ENCODE measurements around the gene LANCL2. TPM values are rescaled to one million over a fixed set of nuclear protein-coding genes. Genes with fewer than 3 reads are reported as not detected.

The LANCL2 gene
- total RNA-seq, 4 donors from 2014 or later, result 6.4 to 27.0 (median 15.6) TPM

GRCh38 chr7:55440040-55440690 lies 75.0 kb downstream of the LANCL2 start:
- DNase-seq, result no peak
- H3K36me3 ChIP-seq, result no peaks in the 10 kb centered on the region
- no peak for TF ChIP-seq POLR2A (IDR thresholded peaks at IDR 0.05)
- no peak for TF ChIP-seq EP300 (IDR thresholded peaks at IDR 0.05; ENCODE audit: low read depth)
- no peak for TF ChIP-seq POLR2AphosphoS5 (IDR thresholded peaks at IDR 0.05)
- H3K27me3 ChIP-seq, result no peaks in the 10 kb centered on the region
- peaks cover 0 to 4% (median 0%) of the 10 kb centered on the region in 4 donors for H3K4me1 ChIP-seq
- WGBS, 2 donors (ENCODE audit: low coverage in 1 of 2), result 85% methylated on average over 13 of the region's 13 CpGs; no CpG with 5 or more reads in 1 of the 2 donors
- intact Hi-C loops (cut with DNase I; ENCODE audit: low total_unique reads), result no loop called here
- no peak overlapping the region for H3K4me3 ChIP-seq
- H3K9me3 ChIP-seq, result no peaks in the 10 kb centered on the region
- in situ Hi-C loops (cut with MboI; ENCODE audit: low pct_ligation_motif_present in 1 of 4, low pct_unique_long_range_greater_than_20kb in 1 of 4, low sequenced_read_pairs in 3 of 4), result no loop called here
- no peak overlapping the region for H3K27ac ChIP-seq

- DNase-seq, result no peak
- Histone ChIP-seq H3K9me3 (no peaks in the 10 kb centered on the region), H3K4me3 (no peak overlapping the region), H3K27me3 (no peaks in the 10 kb centered on the region), H3K4me1 (peaks cover 0 to 4% (median 0%) of the 10 kb centered on the region in 4 donors), H3K36me3 (no peaks in the 10 kb centered on the region), H3K27ac (no peak overlapping the region)
- 100% methylated on average over 3 to 5 of the region's 5 CpGs for WGBS, 2 donors (ENCODE audit: low coverage in 1 of 2)
- in situ Hi-C loops (cut with MboI; ENCODE audit: low pct_ligation_motif_present in 1 of 4, low pct_unique_long_range_greater_than_20kb in 1 of 4, low sequenced_read_pairs in 3 of 4) (no loop called here), intact Hi-C loops (cut with DNase I; ENCODE audit: low total_unique reads) (no loop called here)
- no peak for TF ChIP-seq POLR2A (IDR thresholded peaks at IDR 0.05)
- no peak for TF ChIP-seq EP300 (IDR thresholded peaks at IDR 0.05; ENCODE audit: low read depth)
- no peak for TF ChIP-seq CTCF (IDR thresholded peaks at IDR 0.05)
- TF ChIP-seq POLR2AphosphoS5 (IDR thresholded peaks at IDR 0.05), result no peak
Observed at GRCh38 chr7:55441002-55441401, 75.9 kb downstream of the LANCL2 start.

GRCh38 chr7:55441774-55442522 lies 76.8 kb downstream of the LANCL2 start:
- H3K27me3 ChIP-seq, result no peaks in the 10 kb centered on the region
- no peak overlapping the region for H3K4me3 ChIP-seq
- TF ChIP-seq CTCF (IDR thresholded peaks at IDR 0.05) (no peak), EP300 (IDR thresholded peaks at IDR 0.05; ENCODE audit: low read depth) (no peak), POLR2A (IDR thresholded peaks at IDR 0.05) (no peak), POLR2AphosphoS5 (IDR thresholded peaks at IDR 0.05) (no peak)
- 79 to 80% methylated on average over 7 of the region's 7 CpGs for WGBS, 2 donors (ENCODE audit: low coverage in 1 of 2)
- intact Hi-C loops (cut with DNase I; ENCODE audit: low total_unique reads) (no loop called here), in situ Hi-C loops (cut with MboI; ENCODE audit: low pct_ligation_motif_present in 1 of 4, low pct_unique_long_range_greater_than_20kb in 1 of 4, low sequenced_read_pairs in 3 of 4) (no loop called here)
- H3K27ac ChIP-seq, result no peak overlapping the region
- H3K36me3 ChIP-seq, result no peaks in the 10 kb centered on the region
- peaks cover 0 to 4% (median 0%) of the 10 kb centered on the region in 4 donors for H3K4me1 ChIP-seq
- no peaks in the 10 kb centered on the region for H3K9me3 ChIP-seq
- no peak for DNase-seq

GRCh38 chr7:55444786-55445185 lies 79.6 kb downstream of the LANCL2 start:
- Histone ChIP-seq H3K36me3 (no peaks in the 10 kb centered on the region), H3K4me1 (no peaks in the 10 kb centered on the region), H3K4me3 (no peak overlapping the region), H3K27me3 (no peaks in the 10 kb centered on the region), H3K9me3 (no peaks in the 10 kb centered on the region), H3K27ac (no peak overlapping the region)
- in situ Hi-C loops (cut with MboI; ENCODE audit: low pct_ligation_motif_present in 1 of 4, low pct_unique_long_range_greater_than_20kb in 1 of 4, low sequenced_read_pairs in 3 of 4), result no loop called here
- 43 to 48% methylated on average over 1 of the region's 1 CpG for WGBS, 2 donors (ENCODE audit: low coverage in 1 of 2)
- intact Hi-C loops (cut with DNase I; ENCODE audit: low total_unique reads), result no loop called here
- no peak for DNase-seq
- no peak for TF ChIP-seq CTCF (IDR thresholded peaks at IDR 0.05)
- no peak for TF ChIP-seq POLR2AphosphoS5 (IDR thresholded peaks at IDR 0.05)
- TF ChIP-seq POLR2A (IDR thresholded peaks at IDR 0.05), result no peak
- no peak for TF ChIP-seq EP300 (IDR thresholded peaks at IDR 0.05; ENCODE audit: low read depth)

All from transverse colon (tissue), 4 donors.